ENCODE data around the gene ADAMTSL4. TPM values are rescaled to one million over a fixed set of nuclear protein-coding genes. Genes with fewer than 3 reads are reported as not detected.

ADAMTSL4 gene
- total RNA-seq, 1 experiment from 2014 or later: 4.3 TPM

GRCh38 chr1:150514260-150514659 is 34.9 kb upstream of the ADAMTSL4 start:
- Histone ChIP-seq H3K9ac (ENCODE audit: low read length) (no peak overlapping the region), H3K4me2 (ENCODE audit: low read length) (no peak overlapping the region), H3K4me3 (replicated peaks in 1 of 2; ENCODE audit: low read depth in 1 of 2, low read length in 2 of 2) (no peak overlapping the region), H4K20me1 (ENCODE audit: insufficient read depth) (no peaks in the 10 kb centered on the region), H3K9me3 (ENCODE audit: control insufficient read depth in 1 of 2, insufficient read depth in 1 of 2, low read depth in 1 of 2, low read length in 2 of 2) (no peaks in the 10 kb centered on the region), H3K36me3 (ENCODE audit: control insufficient read depth in 1 of 2, insufficient read depth in 2 of 2, low read length in 2 of 2) (no peaks in the 10 kb centered on the region), H3K9me2 (ENCODE audit: insufficient read depth) (no peaks in the 10 kb centered on the region), H3K27me3 (ENCODE audit: insufficient read depth, low read length) (no peaks in the 10 kb centered on the region), H3K79me2 (ENCODE audit: insufficient read depth, low read length) (no peaks in the 10 kb centered on the region), H3K4me1 (ENCODE audit: control insufficient read depth in 1 of 2, insufficient read depth in 2 of 2, low read length in 2 of 2) (peaks cover 10 to 23% of the 10 kb centered on the region in 2 experiments), H2AFZ (ENCODE audit: low read depth, low read length, poor library complexity, severe bottlenecking) (no peak overlapping the region), H3K27ac (ENCODE audit: low read depth, low read length) (no peak overlapping the region)
- ChIA-PET POLR2A (no interaction called here), CTCF (interaction anchor here (1.5 kb wide), 1 partner anchor 19 kb away, joined by 10 read pairs; no protein-coding TSS in a partner anchor), RAD21 (ENCODE audit: low non-redundant PET in 1 of 2, low total read pairs in 2 of 2, uncharacterized antibody in 2 of 2, unreplicated experiment in 2 of 2) (no interaction called here)
- ATAC-seq: no peak
- TF ChIP-seq TCF7L2 (IDR thresholded peaks at IDR 0.05; ENCODE audit: borderline replicate concordance, extremely low read depth, insufficient read depth, insufficient read length) (no peak), YY1 (IDR thresholded peaks at IDR 0.05; ENCODE audit: extremely low read depth, insufficient replicate concordance, low read depth, low read length) (no peak), MAX (IDR thresholded peaks at IDR 0.05) (no peak), CEBPB (IDR thresholded peaks at IDR 0.05; ENCODE audit: low read depth) (no peak), ZNF274 (IDR thresholded peaks at IDR 0.05; ENCODE audit: low read depth, low read length) (no peak), SIN3A (IDR thresholded peaks at IDR 0.05; ENCODE audit: low read depth) (no peak), JUND (IDR thresholded peaks at IDR 0.05) (no peak), ATF3 (IDR thresholded peaks at IDR 0.05) (no peak), CTCF (IDR thresholded peaks at IDR 0.05 in 2 of 3, conservative IDR thresholded peaks at IDR 0.05 in 1 of 3; ENCODE audit: borderline replicate concordance in 1 of 3, insufficient read depth in 1 of 3, low read depth in 2 of 3, low read length in 2 of 3) (no peak), SRF (IDR thresholded peaks at IDR 0.05; ENCODE audit: low read depth) (no peak), EZH2 (IDR thresholded peaks at IDR 0.05) (no peak)
- no peak for DNase-seq (ENCODE audit: low read depth, low spot score)
- BruUV-seq (replicated peaks): no TSS peak
- intact Hi-C loops (cut with micrococcal nuclease): no loop called here
